Erythroblast (primary cell): ENCODE results near the gene OCA2.

Experiments used
- GATA1 ChIP-seq: IDR thresholded peaks from 2 replicates; pipeline ENCODE4 v1.6.1; 2011; ENCODE audit warnings: low read depth, mild to moderate bottlenecking, control low read depth, low read length, moderate library complexity
- POLR2A ChIP-seq: IDR thresholded peaks from 2 replicates; pipeline ENCODE4 v1.6.1; 2011; ENCODE audit warnings: mild to moderate bottlenecking, low read length

- TF ChIP-seq POLR2A (no peak), GATA1 (no peak)
Measured at GRCh38 chr15:28018291-28019044, 80.6 kb downstream of the OCA2 start.
